SIG-M5 treated with dmso at 0.1 percent for 504 hours (cell line): ENCODE results near the gene TNXB.
A peak's percentile ranks its signal among the peaks of the same experiment; 100 is the strongest.
"Not testable (repeated sequence)": the region's sequence is repeated elsewhere in the genome, so short reads cannot be mapped to it uniquely, and the experiment has no call there.

Experiments
- DNase-seq: peaks from one replicate; lab custom pipeline; 2025; ENCODE audit not compliant: unreplicated experiment; lab: John Stamatoyannopoulos, UW

Gene TNXB

DNA sequence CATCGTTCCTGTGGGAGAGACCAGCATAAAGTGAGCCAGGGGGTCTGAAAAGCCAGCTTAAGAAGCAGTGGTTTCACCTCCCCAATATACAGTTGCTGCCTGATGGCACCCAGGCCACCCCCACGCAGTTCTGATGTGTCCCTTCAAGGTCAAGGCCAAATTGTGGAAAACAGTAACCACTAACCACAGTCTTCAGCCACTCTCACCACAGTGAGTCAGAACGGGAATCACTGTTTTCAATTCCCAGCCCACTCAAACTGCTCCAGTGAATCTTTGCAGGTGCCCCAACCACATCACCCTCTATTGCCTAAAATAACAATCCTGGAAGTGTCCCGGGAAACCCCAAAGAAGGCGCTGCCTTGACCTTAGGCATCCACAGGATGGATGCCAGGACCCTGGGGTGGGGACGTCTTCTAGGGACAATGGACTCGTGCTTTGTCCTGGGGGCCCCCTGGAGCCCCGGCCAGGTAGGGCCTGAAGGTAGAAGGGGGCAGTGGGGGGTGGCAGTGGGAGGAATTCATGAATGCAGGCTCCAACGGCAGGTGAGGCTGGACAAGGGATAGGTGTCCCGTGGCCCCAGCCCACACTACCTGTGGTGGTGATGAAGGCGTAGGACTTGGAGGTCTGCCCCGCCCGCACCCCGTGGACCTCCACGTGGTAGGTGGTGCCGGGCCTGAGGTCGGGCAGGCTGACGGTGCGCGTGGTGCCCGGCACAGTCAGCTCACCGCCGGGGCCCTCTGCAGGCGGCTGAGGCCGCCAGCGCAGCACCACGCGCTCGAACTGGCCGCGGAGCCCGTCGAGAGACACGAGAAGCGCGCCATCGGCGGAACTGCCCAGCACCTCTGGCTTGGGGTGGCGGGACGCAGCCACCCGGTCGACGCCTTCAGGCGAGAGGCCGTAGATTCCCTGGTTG lies 22.2 kb downstream of the TNXB start:
- DNase-seq = no peak

DNA sequence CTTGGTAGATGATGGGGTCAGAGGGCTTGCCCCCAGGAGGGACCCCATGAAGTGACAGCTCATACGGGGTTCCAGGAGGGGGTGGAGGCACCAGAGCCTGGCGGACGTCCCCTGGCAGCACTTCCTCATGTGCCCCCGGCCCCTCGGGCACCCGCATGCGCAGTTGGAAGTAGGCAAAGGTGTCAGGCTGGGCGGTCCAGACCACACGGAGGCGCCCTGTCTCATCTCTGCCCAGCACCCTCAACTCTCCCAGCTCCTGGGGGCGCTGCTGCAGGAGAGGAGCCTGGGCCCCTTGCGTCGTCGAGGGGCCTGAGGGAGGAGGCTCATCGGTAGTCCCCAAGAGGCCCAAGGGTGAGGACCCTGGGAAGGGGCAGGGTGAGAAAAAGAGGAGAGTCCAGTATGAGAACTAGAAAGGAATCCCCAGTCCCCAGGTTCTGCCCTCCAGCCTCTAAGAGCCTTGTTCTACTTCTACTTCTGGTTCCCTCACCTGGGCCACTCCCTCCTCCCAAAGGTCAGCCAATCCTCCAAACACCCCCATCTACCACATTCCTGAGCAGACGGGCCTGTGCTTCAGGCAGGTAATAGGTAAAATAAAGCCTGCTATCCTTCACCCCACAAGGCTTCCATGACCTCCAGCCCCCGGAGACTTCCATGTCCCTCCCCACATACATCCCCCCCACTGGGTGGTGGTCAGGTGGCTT lies 23.2 kb downstream of the TNXB start:
- DNase-seq = no peak

DNA sequence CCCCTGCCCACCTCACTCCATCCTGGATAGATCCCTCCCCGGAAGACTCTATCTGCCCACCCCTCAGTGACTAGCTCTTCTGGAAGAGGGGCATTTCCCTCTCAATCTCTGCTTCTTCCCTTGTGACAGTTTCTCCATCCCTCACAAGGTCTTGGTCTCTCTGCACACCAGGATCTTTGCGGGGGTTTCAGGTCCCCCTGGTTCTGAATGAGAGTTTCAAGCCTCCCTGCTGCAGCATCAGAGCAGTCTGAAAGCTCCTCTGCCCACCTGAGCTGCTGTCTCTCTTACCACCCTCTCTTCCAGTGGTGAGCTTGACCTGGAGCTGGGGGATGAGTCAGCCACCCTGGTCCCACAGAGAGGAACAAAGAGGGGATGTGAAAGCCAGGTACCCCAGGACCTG lies 24.4 kb downstream of the TNXB start:
- no peak for DNase-seq

DNA sequence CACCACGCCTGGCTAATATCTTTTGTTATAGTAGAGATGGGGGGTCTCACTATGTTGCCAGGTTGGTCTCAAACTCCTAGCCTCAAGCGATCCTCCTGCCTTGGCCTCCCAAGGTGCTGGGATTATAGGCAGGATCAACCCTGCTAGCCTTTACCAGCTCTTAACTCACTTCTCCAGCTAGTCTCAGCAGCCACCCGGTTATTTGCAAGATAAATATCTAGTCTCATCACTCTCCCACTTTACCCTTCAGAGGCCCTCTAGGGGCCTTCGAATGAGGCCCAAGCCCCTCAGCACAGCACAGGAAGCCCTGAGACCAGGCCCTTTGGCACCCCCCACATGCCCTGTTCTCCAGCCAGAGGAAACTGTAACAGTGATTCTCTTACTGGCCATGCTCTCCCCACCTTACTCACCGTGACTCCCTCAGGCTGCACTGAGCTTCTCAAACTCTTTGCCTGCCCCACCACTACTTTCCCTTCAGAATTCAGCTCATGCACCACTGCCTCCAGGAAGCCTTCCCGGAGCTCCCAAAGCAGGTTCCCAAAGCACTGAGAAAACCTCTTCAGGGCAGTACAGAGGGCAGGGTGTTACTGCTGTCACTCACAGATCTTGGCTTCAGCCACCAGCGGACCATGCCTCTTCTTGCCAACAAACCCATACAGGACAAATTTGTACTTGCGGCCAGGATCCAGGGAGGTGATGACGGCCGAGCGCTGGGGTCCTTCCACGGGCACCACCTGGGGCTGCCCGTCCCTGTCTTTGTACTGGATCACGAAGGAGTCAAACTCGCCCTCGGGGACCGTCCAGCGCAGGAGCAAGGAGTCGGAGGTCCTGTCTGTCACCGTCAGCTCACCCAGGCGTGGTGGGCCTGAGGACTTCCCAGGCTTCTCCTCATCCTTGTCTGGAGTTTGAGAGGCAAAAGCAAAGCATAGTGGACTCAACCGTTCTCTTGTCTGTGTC lies 25.0 kb downstream of the TNXB start:
- DNase-seq = no peak

DNA sequence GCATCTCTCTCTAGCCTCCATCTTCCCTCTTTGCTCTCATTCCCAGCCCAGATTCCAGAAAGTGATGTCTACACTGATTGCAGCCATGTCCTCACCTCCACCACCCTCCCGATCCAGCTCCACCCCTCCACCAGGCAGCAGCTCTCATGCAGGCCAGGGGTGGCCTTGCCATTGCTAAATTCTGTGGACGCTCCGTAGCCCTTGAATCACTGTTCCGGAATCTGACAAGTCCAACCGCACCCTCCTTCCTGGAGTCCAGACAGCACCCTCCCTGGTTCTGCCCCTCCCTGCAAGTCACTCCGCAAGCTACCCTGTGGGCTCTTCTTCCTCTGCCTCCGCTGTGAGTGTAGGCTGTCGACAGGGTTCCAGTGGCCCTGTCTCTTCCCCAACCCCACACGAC lies 26.2 kb downstream of the TNXB start:
- no peak for DNase-seq

DNA sequence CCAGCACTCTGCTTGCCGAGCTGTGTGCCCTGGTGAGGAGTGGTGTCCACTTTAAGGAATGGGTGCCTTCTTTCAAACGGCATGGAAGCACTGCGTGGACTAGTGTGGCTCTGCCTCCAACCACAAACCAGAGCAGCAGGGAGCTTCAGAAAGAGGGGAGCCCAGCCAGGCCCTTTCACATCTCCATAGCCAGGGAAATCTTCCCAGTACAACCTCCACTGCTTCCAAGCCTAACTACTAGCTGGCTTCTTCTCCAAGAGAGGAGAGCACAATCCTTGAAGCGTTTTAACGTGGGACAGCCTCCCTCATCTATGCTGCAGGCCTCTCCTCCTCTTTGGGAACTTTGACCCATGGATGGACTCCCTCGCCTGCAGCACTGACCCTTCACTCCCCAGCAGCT lies 26.7 kb downstream of the TNXB start:
- no peak for DNase-seq

DNA sequence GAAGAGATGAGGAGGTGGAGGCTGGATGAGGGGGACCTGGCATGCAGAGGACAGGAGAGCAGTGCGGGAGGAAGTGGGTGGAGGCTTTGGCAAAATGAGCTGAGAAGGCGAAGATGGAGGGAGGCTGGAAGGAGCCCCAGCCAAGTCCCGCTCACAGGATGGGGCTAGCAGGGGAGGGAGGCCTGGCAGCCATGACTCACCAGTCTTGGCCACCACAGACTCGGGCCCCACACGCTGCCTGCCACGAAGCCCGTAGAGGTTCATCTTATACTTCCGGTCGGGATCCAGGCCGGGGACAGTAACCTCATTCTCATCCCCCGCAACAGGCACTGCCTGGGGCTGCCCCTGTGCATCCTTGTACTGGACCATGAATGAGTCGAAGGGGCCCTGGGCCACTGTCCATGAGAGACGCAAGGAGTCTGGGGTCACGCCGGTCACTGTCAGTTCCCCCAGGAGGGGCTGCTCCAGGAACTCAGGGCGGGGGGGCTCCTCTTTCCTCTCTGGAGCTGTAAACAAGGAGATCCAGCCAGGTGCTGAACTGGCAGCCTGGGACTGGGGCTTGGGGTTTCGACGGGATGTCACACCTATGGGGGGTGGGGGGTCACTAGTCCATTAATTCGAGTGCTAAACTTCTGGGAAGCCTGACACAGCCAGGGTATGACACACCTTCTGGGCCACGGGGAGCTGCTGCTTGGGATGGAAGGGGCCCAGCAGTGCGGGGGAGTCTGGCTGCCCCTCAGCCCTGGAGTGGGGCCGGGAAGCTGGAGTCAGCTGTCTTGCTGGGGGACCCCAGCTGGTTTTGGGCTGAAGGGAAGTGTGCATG lies 27.8 kb downstream of the TNXB start:
- DNase-seq = peak; percentile 41

DNA sequence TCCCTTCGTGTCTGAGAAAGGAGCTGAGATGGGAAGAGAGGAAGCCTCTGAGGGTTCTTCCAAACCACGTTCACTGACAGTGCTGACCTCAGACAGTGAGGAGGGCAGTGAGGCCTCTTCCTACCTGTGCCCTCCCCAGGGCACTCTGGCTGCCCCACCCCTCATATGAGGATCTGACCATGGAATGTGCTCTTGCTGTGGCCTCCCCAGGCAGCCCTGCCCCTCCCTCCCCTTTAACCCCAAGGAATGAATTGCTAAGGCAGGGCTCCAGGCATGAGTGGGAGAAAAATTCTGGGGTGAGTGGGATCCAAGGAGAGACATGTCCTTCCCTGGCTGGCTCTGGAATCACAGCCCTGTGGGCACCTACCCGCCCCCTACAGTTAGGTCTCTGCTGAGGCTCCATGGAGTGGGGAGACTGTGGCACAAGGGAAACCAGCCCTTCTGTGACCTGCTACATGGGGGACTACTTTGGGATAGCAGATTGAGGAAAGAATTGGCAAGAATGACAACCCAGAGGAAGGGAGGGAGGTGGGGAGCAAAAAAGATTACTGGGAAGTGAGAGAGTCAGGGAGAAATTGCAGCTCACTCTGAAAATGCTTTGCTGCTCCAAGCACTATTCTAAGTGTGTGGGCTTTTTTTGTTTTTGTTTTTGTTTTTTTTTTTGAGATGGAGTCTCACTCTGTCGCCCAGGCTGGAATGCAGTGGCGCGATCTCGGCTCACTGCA lies 29.4 kb downstream of the TNXB start:
- DNase-seq = no peak

DNA sequence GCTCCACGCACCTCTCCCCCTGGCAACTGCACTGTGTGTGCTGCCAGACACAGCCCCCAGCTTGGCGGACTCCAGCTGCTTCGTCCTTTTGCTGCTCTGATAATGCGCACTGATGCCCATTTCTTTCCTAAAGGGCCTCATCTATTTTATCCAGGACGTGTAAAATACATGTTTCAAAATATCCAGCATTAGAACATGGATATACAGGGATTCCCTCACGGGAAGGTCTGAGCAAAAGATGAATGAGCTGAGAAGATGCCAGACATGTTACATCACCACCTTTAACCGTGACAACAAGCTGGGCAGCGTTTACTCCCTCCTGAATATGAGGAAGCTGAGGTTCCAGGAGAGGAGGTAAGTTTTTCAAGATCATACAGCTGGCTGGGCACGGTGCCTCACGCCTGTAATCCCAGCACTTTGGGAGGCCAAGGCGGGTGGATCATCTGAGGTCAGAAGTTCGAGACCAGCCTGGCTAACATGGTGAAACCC lies 32.8 kb downstream of the TNXB start:
- DNase-seq = peak; percentile 21

DNA sequence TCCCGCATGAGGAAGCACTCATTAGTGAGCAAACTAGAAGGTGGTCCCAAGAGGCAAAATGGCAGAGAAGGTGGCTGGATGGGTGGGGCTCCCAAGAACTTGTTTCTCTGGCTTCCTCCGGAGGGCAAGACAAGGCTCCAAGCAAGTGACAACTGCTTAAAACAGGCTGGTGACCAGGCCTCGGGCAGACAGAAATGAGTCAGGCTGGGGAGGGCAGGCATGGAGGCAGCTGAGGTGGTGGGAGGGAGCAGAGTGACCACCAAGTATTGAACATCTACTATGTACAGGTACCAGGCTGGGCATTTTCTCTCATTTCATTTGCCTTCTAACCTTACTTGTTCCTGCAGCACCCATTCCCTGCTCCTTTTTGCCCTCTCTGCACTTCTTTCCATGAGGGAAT lies 33.4 kb downstream of the TNXB start:
- DNase-seq = no peak

DNA sequence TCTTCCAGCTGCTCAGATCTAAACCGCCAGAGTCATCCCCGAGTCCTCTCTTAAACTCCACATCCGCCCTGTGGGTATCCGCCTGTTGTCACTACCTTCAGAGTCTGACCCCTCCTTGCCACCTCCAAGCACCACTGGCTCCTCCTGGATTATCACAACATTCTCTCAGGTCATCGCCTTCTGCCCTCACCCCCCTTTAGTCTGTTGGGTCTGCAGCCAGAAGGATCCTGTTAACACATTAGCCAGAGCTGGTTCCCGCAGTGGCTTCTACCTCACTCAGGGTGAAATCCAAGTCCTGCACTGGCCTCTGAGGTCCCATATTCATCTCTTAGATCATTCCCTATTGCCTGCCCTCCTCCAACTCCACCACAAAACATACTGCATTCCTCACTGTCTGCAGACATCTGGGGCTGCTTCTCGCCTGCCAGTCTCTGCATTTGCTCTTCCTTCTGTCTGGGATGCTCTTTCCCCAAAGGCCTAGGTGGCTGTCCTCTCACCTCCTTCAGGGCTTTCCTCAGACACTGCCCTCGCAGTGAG lies 34.1 kb downstream of the TNXB start:
- no peak for DNase-seq

DNA sequence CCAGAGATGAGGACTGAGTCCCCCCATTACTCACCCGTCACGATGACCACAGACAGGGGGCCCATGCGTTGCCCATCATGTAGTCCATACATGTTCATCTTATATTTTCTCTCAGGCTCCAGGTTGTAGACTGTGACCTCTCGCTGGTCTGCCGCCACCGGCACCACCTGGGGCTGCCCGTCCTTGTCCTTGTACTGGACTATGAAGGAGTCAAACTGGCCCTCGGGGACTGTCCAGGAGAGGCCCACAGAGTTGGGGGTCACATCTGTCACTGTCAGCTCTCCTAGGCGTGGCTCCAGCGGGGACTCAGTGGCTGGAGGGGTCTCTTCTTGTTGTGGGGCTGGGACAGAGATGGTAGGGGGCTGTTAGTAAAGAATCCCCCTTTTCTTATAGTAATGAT lies 35.5 kb downstream of the TNXB start:
- no peak for DNase-seq

DNA sequence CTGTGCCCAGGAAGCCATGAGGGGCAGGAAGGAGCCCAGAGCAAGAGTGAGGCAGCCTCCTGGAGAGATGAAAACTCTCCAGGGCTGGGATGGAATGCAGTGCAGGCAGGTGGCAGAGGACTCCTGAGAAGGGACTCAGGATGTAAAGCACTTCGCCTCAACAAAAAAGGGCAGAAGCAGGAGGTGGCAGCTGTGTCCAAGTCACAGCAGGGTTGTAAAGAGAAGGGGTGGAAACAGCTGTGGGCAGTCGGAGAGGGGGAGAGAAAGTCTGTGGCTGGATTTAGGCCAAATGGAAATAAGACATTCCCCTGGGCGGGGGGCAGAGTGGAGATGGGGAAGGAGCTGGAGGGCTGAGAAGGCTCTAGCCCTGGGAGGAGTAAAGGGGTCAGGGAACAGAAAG lies 36.0 kb downstream of the TNXB start:
- DNase-seq = no peak

DNA sequence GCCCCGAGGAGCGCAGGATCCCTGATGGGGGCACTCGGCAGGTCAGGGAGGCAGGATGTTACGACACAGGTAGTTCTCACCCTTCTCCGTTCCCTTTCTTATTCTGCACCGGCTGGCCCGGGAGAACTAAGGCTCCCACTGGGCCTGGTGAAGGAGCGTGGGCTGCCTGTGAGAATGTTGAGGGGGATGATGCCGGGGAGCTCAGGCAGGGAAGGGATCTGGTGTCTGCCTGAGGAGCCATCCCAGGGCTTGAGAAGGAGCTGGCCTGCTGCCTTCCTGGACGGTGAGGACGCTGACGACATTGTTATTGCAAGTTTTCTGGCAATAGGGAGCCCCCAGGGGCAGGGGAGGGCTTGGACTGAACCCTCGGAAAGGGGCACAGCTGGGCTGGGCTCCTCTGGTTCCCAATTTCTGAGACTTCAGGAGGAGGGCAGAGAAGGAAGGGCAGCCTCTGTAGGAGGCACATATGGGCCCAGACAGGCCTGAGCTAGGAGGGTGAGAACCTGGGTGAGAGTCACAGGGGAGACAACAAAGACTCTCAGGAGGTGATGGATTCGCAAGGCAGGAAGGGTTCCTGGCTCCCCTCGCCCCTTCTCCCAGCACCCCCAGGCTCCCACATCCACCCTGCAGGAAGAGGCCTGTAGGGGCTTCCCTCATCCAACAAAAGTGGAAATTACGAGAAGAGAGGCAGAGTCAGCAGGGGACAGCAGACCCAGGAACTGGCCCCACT lies 38.2 kb downstream of the TNXB start:
- DNase-seq = no peak

DNA sequence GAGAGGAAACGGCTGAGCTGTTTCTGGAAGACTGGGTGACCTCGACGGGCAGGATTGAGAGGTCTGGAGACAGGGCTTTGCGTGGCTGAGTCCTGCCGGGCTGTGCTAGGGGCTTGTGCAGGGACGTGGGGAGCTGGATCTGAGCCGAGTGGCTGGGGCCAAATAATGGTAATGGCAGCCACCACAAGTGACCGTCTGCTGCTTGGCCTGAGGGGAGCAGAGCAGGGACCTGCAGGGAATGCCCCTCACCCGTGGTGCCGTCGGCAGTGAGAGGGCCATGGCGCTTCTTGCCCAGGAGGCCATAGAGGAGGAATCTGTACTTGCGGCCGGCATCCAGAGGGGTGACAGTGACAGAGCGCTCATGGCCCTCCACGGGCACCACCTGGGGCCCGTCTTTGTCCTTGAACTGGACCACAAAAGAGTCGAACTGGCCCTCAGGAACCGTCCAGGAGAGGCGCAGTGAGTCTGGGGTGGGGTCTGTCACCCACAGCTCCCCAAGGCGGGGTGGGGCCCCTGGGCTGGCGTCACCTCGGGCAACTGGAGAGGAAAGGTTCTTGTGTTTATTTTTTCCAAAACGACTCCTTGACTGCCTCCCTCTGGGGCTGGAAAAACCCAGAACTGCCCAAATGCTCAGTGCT lies 39.1 kb downstream of the TNXB start:
- no peak for DNase-seq

DNA sequence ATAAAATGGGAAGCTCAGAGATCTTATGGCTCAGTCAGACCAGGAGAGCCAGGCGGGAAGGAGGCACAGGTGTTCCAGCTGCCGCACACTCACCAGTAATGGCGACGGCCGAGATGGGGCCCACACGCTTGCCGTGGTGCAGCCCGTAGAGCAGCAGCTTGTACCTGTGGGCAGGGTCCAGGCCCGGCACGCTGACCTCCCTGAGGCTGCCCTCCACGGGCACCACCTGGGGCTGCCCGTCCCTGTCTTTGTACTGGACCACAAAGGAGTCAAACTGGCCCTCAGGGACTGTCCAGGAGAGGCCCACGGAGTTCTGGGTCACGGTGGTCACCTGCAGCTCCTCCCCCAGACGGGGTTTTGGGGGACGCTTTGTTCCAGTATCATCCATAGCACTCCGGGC lies 39.7 kb downstream of the TNXB start:
- no peak for DNase-seq

DNA sequence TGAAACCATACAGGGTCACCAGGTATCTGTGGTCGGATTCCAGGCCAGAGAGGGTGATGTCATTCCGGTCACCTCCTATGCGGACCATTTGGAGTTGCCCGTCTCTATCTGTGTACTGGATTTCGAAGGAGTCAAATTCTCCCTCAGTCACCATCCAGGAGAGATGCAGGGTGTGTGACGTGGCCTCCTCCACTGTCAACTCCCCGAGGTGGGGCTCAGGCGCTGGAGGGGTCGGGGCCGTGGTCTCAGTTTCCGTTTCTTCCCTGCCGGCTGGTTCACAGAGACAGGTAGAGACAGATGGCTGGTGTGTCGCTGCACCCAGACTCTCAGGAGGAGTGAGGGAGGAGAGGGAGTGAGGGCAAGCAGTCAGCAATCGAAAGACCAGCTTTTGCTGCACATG lies 40.3 kb downstream of the TNXB start:
- DNase-seq = no peak

DNA sequence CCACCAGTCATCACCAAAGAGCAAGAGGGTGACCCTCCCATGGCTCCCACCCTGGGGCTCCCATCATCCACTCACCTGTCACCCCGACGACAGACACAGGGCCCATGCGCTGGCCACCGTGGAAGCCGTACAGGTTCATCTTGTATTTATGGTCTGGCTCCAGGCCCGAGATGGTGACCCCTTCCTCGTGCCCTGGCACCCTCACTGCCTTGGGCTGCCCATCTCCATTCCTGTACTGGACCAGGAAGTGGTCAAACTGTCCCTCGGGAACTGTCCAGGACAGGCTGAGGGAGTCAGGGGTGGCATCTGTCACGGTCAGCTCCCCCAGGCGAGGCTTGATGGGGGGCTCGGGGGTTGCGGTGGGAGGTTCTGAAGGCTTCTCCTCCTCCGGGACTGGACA lies 40.8 kb downstream of the TNXB start:
- DNase-seq = not testable (repeated sequence)
